Measurements from ENCODE around the gene MYOZ2. TPM values are rescaled to one million over a fixed set of nuclear protein-coding genes. Genes with fewer than 3 reads are reported as not detected.

Gene MYOZ2
- total RNA-seq, 1 experiment from 2014 or later: not detected

Other genes with a start within 250 kb of the MYOZ2 start
- 0.11 and 0.86 TPM in 2 replicates for gene SYNPO2, start 247.0 kb upstream of the MYOZ2 start, total RNA-seq (2014; rRNA removed; shearing (Covaris generic))
- gene USP53, start 76.9 kb downstream of the MYOZ2 start, total RNA-seq (2014; rRNA removed; shearing (Covaris generic)): 4.4 and 4.9 TPM in 2 replicates
- not detected in 2 replicates for gene FABP2, start 186.3 kb downstream of the MYOZ2 start, total RNA-seq (2014; rRNA removed; shearing (Covaris generic))

Data from Daoy (cell line).